Prostate gland (tissue), 2 donors: ENCODE data around the gene KNL1.

ENCODE experiments used
- CTCF ChIP-seq, 4 experiments: fragments of 200-600 bp in 2 of 4; fragments of 450-650 bp in 2 of 4; sonication (generic) in 2 of 4; IDR thresholded peaks; 1 replicate in 3 of 4; 2 replicates in 1 of 4; pipeline ENCODE4 v1.5.1; 2016 to 2019; ENCODE audit warnings: antibody characterized with exemption in 4 of 4, mild to moderate bottlenecking in 2 of 4, moderate library complexity in 2 of 4
- POLR2A ChIP-seq: fragments of 450-650 bp; IDR thresholded peaks from one replicate; pipeline ENCODE4 v1.6.1; 2016; ENCODE audit warnings: antibody characterized with exemption, mild to moderate bottlenecking
- POLR2AphosphoS5 ChIP-seq: sonication (generic); formaldehyde crosslinking; IDR thresholded peaks from one replicate; pipeline ENCODE4 v1.6.1; 2017; ENCODE audit warnings: antibody characterized with exemption

DNA sequence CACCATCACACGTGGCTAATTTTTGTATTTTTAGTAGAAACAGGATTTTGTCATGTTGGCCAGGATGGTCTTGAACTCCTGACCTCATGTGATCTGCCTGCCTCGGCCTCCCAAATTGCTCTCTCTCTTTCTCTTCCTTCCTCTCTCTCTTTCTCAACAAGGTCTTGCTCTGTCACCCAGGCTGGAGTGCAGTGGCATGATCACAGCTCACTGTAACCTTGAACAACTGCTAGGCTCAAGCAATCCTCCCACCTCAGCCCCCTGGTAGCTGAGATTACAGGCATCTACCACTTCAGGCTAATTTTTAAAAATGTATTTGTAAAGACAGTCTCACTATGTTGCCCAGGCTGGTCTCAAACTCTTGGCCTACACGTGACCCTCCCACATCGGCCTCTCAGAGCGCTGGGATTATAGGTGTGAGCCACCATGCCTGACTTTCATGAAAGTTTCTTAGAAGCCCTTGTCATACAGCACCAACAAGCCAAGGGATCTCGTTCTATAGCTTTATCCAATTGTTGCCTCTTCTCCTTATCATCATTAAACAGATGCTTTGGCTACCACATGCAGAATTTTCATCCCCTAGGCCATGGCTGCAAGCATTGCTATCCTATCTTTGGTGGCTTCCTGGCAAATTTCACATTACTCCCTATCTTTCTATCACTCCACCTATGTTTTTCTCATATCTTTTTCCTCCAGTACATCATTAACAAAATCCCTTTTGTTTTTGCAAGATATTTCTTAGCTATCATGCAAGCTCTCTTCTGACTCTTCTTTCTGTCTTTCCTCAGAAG is 34.9 kb upstream of the KNL1 start:
- TF ChIP-seq POLR2AphosphoS5 (no peak), CTCF (IDR thresholded peaks at IDR 0.05) (no peak), POLR2A (no peak)
